ENCODE measurements around the gene ANKRD18A.
"Not testable (repeated sequence)": the region's sequence is repeated elsewhere in the genome, so short reads cannot be mapped to it uniquely, and the experiment has no call there.

ANKRD18A gene

GRCh38 chr9:38561134-38561533 lies 59.3 kb downstream of the ANKRD18A start:
- H3K4me2 ChIP-seq (ENCODE audit: low read length); H3K9me2 ChIP-seq (ENCODE audit: low read depth, low read length); H3K27ac ChIP-seq (ENCODE audit: low read depth, low read length, poor library complexity, severe bottlenecking); H3K9me3 ChIP-seq (ENCODE audit: low read length); H3K4me3 ChIP-seq (ENCODE audit: low read depth, low read length, poor library complexity, severe bottlenecking); H3K4me1 ChIP-seq (ENCODE audit: insufficient read depth, low read length, severe bottlenecking); H3K27me3 ChIP-seq (ENCODE audit: insufficient read depth, low read length); H3F3A ChIP-seq (ENCODE audit: insufficient read depth, low read length); H2AFZ ChIP-seq (ENCODE audit: low read length); H4K20me1 ChIP-seq (ENCODE audit: insufficient read depth, low read length); H3K36me3 ChIP-seq (ENCODE audit: insufficient read depth, low read length); H3K9ac ChIP-seq (ENCODE audit: low read length); H3K79me2 ChIP-seq (ENCODE audit: insufficient read depth, low read length): not testable (repeated sequence)

- not testable (repeated sequence) for H3K27ac ChIP-seq (ENCODE audit: low read depth, low read length, poor library complexity, severe bottlenecking); H3K9me2 ChIP-seq (ENCODE audit: low read depth, low read length); H3K36me3 ChIP-seq (ENCODE audit: insufficient read depth, low read length); H3K4me2 ChIP-seq (ENCODE audit: low read length); H3K4me3 ChIP-seq (ENCODE audit: low read depth, low read length, poor library complexity, severe bottlenecking); H2AFZ ChIP-seq (ENCODE audit: low read length); H3F3A ChIP-seq (ENCODE audit: insufficient read depth, low read length); H3K27me3 ChIP-seq (ENCODE audit: insufficient read depth, low read length); H3K9me3 ChIP-seq (ENCODE audit: low read length); H3K79me2 ChIP-seq (ENCODE audit: insufficient read depth, low read length); H3K4me1 ChIP-seq (ENCODE audit: insufficient read depth, low read length, severe bottlenecking); H3K9ac ChIP-seq (ENCODE audit: low read length); H4K20me1 ChIP-seq (ENCODE audit: insufficient read depth, low read length)
Measured at GRCh38 chr9:38559172-38559571, 61.2 kb downstream of the ANKRD18A start.

GRCh38 chr9:38557746-38558145 lies 62.6 kb downstream of the ANKRD18A start:
- H3K4me2 ChIP-seq (ENCODE audit: low read length); H3K4me3 ChIP-seq (ENCODE audit: low read depth, low read length, poor library complexity, severe bottlenecking); H3K9me2 ChIP-seq (ENCODE audit: low read depth, low read length); H3K9ac ChIP-seq (ENCODE audit: low read length); H2AFZ ChIP-seq (ENCODE audit: low read length); H3K27ac ChIP-seq (ENCODE audit: low read depth, low read length, poor library complexity, severe bottlenecking); H3F3A ChIP-seq (ENCODE audit: insufficient read depth, low read length); H3K27me3 ChIP-seq (ENCODE audit: insufficient read depth, low read length); H4K20me1 ChIP-seq (ENCODE audit: insufficient read depth, low read length); H3K36me3 ChIP-seq (ENCODE audit: insufficient read depth, low read length); H3K4me1 ChIP-seq (ENCODE audit: insufficient read depth, low read length, severe bottlenecking); H3K79me2 ChIP-seq (ENCODE audit: insufficient read depth, low read length); H3K9me3 ChIP-seq (ENCODE audit: low read length): not testable (repeated sequence)

- not testable (repeated sequence) for H2AFZ ChIP-seq (ENCODE audit: low read length); H3K27me3 ChIP-seq (ENCODE audit: insufficient read depth, low read length); H3K4me3 ChIP-seq (ENCODE audit: low read depth, low read length, poor library complexity, severe bottlenecking); H3K9ac ChIP-seq (ENCODE audit: low read length); H3K4me1 ChIP-seq (ENCODE audit: insufficient read depth, low read length, severe bottlenecking); H3K79me2 ChIP-seq (ENCODE audit: insufficient read depth, low read length); H4K20me1 ChIP-seq (ENCODE audit: insufficient read depth, low read length); H3K36me3 ChIP-seq (ENCODE audit: insufficient read depth, low read length); H3K4me2 ChIP-seq (ENCODE audit: low read length); H3K27ac ChIP-seq (ENCODE audit: low read depth, low read length, poor library complexity, severe bottlenecking); H3F3A ChIP-seq (ENCODE audit: insufficient read depth, low read length); H3K9me3 ChIP-seq (ENCODE audit: low read length); H3K9me2 ChIP-seq (ENCODE audit: low read depth, low read length)
Measured at GRCh38 chr9:38554966-38555365, 65.4 kb downstream of the ANKRD18A start.

- not testable (repeated sequence) for H4K20me1 ChIP-seq (ENCODE audit: insufficient read depth, low read length); H3K4me2 ChIP-seq (ENCODE audit: low read length); H3K79me2 ChIP-seq (ENCODE audit: insufficient read depth, low read length); H3K9ac ChIP-seq (ENCODE audit: low read length); H3K9me3 ChIP-seq (ENCODE audit: low read length); H3K4me3 ChIP-seq (ENCODE audit: low read depth, low read length, poor library complexity, severe bottlenecking); H2AFZ ChIP-seq (ENCODE audit: low read length); H3K9me2 ChIP-seq (ENCODE audit: low read depth, low read length); H3K4me1 ChIP-seq (ENCODE audit: insufficient read depth, low read length, severe bottlenecking); H3K36me3 ChIP-seq (ENCODE audit: insufficient read depth, low read length); H3K27me3 ChIP-seq (ENCODE audit: insufficient read depth, low read length); H3F3A ChIP-seq (ENCODE audit: insufficient read depth, low read length); H3K27ac ChIP-seq (ENCODE audit: low read depth, low read length, poor library complexity, severe bottlenecking)
Measured at GRCh38 chr9:38553019-38553418, 67.4 kb downstream of the ANKRD18A start.

GRCh38 chr9:38546497-38547163 lies 73.8 kb downstream of the ANKRD18A start:
- not testable (repeated sequence) for H3K4me2 ChIP-seq (ENCODE audit: low read length); H3K27ac ChIP-seq (ENCODE audit: low read depth, low read length, poor library complexity, severe bottlenecking); H3K36me3 ChIP-seq (ENCODE audit: insufficient read depth, low read length); H3K9me2 ChIP-seq (ENCODE audit: low read depth, low read length); H3F3A ChIP-seq (ENCODE audit: insufficient read depth, low read length); H3K9me3 ChIP-seq (ENCODE audit: low read length); H3K4me1 ChIP-seq (ENCODE audit: insufficient read depth, low read length, severe bottlenecking); H3K4me3 ChIP-seq (ENCODE audit: low read depth, low read length, poor library complexity, severe bottlenecking); H3K79me2 ChIP-seq (ENCODE audit: insufficient read depth, low read length); H3K27me3 ChIP-seq (ENCODE audit: insufficient read depth, low read length); H4K20me1 ChIP-seq (ENCODE audit: insufficient read depth, low read length); H3K9ac ChIP-seq (ENCODE audit: low read length); H2AFZ ChIP-seq (ENCODE audit: low read length)

- not testable (repeated sequence) for H3K27me3 ChIP-seq (ENCODE audit: insufficient read depth, low read length); H3K9ac ChIP-seq (ENCODE audit: low read length); H3K4me1 ChIP-seq (ENCODE audit: insufficient read depth, low read length, severe bottlenecking); H2AFZ ChIP-seq (ENCODE audit: low read length); H3K79me2 ChIP-seq (ENCODE audit: insufficient read depth, low read length); H3K9me3 ChIP-seq (ENCODE audit: low read length); H3K36me3 ChIP-seq (ENCODE audit: insufficient read depth, low read length); H3K27ac ChIP-seq (ENCODE audit: low read depth, low read length, poor library complexity, severe bottlenecking); H3K9me2 ChIP-seq (ENCODE audit: low read depth, low read length); H4K20me1 ChIP-seq (ENCODE audit: insufficient read depth, low read length); H3F3A ChIP-seq (ENCODE audit: insufficient read depth, low read length); H3K4me2 ChIP-seq (ENCODE audit: low read length); H3K4me3 ChIP-seq (ENCODE audit: low read depth, low read length, poor library complexity, severe bottlenecking)
Measured at GRCh38 chr9:38540535-38540934, 79.9 kb downstream of the ANKRD18A start.

Data from OCI-LY1 (cell line).